K562 (cell line): ENCODE data around the gene CDSN. TPM values are rescaled to one million over a fixed set of nuclear protein-coding genes. Genes with fewer than 3 reads are reported as not detected.

Experiments used
- ATAC-seq: fragments of 200-7000 bp; cut with Tn5 transposase; 3 replicates; pipeline ENCODE4 v1.9.1; 2020; ENCODE audit warnings: moderate library complexity
- BruUV-seq: library from RNA; stranded (reverse); fragments of 400-500 nt; replicated peaks from 2 replicates; lab custom pipeline; 2021; lab: Mats Ljungman, UMichigan
- CTCF ChIA-PET: fragments of 300-600 bp; formaldehyde crosslinking; extraction: SDS; loops from one replicate; lab custom pipeline; 2021; ENCODE audit warnings: low intra/inter-chr PET ratio; lab: Yijun Ruan, JAX
- POLR2A ChIA-PET: fragments of 300-600, 350-650 bp; sonication (Branson Sonifier 250); formaldehyde crosslinking; extraction: SDS; loops from one replicate; lab custom pipeline; 2021; ENCODE audit warnings: antibody characterized with exemption, inconsistent platforms; lab: Yijun Ruan, JAX
- DNase-seq, 4 experiments: peaks; one replicate each; pipeline versions ENCODE4 v3.0.0 to v3.0.0-alpha.2; 2011 to 2018; ENCODE audit warnings: low spot score in 3 of 4, mixed read lengths in 3 of 4; ENCODE audit errors: extremely low read depth in 1 of 4
- FAIRE-seq: peaks from 2 replicates; lab custom pipeline; 2011; peaks lifted over from hg19 to GRCh38; lab: Jason Lieb, UNC
- H2AFZ ChIP-seq: 2 replicates; pipeline ENCODE4 v1.6.0; 2011; ENCODE audit warnings: low read depth, low read length, control low read depth, inconsistent platforms
- H3K27ac ChIP-seq: fragments of 200-600 bp; 3 replicates; pipeline ENCODE4 v1.8.0; 2011; ENCODE audit warnings: low read depth, mild to moderate bottlenecking, control low read depth, inconsistent platforms, low read length, moderate library complexity, mixed read lengths; ENCODE audit errors: extremely low read depth
- H3K27me3 ChIP-seq, 2 experiments: fragments of 300-600 bp in 1 of 2; 2 replicates in 1 of 2; 3 replicates in 1 of 2; pipeline versions ENCODE4 v1.6.0 to v1.8.0; 2011; ENCODE audit warnings: inconsistent platforms in 2 of 2, low read length in 2 of 2, mild to moderate bottlenecking in 1 of 2, mixed read lengths in 1 of 2, moderate library complexity in 1 of 2; ENCODE audit not compliant: control insufficient read depth in 2 of 2, insufficient read depth in 2 of 2
- H3K36me3 ChIP-seq: fragments of 300-600 bp; 3 replicates; pipeline ENCODE4 v1.8.0; 2011; ENCODE audit warnings: mild to moderate bottlenecking, low read length, inconsistent platforms; ENCODE audit not compliant: control insufficient read depth, insufficient read depth
- H3K4me1 ChIP-seq, 2 experiments: fragments of 200-600 bp in 1 of 2; replicated peaks in 1 of 2; 2 replicates in 1 of 2; 3 replicates in 1 of 2; pipeline versions ENCODE4 v1.5.1 to v1.8.0; 2011; ENCODE audit warnings: inconsistent platforms in 2 of 2, low read length in 2 of 2, mild to moderate bottlenecking in 1 of 2, mixed read lengths in 1 of 2, moderate library complexity in 1 of 2; ENCODE audit not compliant: control insufficient read depth in 2 of 2, insufficient read depth in 2 of 2
- H3K4me2 ChIP-seq: 2 replicates; pipeline ENCODE4 v1.6.1; 2011; ENCODE audit warnings: low read length, control low read depth, inconsistent platforms, mixed read lengths; ENCODE audit not compliant: insufficient read depth
- H3K4me3 ChIP-seq: fragments of 200-600 bp; sonication (generic), shearing (Covaris generic); 2 replicates; pipeline ENCODE4 v1.5.1; 2016; ENCODE audit warnings: control low read depth, inconsistent platforms
- H3K79me2 ChIP-seq: fragments of 200-600 bp; 3 replicates; pipeline ENCODE4 v1.8.0; 2011; ENCODE audit warnings: low read length, inconsistent platforms; ENCODE audit not compliant: control insufficient read depth, insufficient read depth
- H3K9ac ChIP-seq, 2 experiments: 2 replicates each; pipeline versions ENCODE4 v1.6.0 to v1.6.1; 2011; ENCODE audit warnings: low read depth in 2 of 2, low read length in 2 of 2, control low read depth in 1 of 2, inconsistent platforms in 1 of 2, mild to moderate bottlenecking in 1 of 2, mixed read lengths in 1 of 2; ENCODE audit not compliant: insufficient read depth in 1 of 2
- H3K9me1 ChIP-seq: one replicate; pipeline ENCODE4 v1.6.0; 2011; ENCODE audit warnings: inconsistent platforms, mild to moderate bottlenecking, low read length, moderate library complexity; ENCODE audit not compliant: control insufficient read depth, insufficient read depth
- H3K9me3 ChIP-seq: replicated peaks from 2 replicates; pipeline ENCODE4 v1.5.1; 2011; ENCODE audit warnings: low read depth, low read length, inconsistent platforms; ENCODE audit not compliant: control insufficient read depth, insufficient read depth
- H4K20me1 ChIP-seq: replicated peaks from 2 replicates; pipeline ENCODE4 v1.6.1; 2011; ENCODE audit warnings: low read length, inconsistent platforms, mixed read lengths; ENCODE audit not compliant: control insufficient read depth, insufficient read depth
- AFF1 ChIP-seq, 2 experiments: fragments of 450-650 bp; IDR thresholded peaks; 2 replicates each; pipeline ENCODE4 v1.6.1; 2018; ENCODE audit warnings: mild to moderate bottlenecking in 2 of 2, low read depth in 1 of 2; ENCODE audit not compliant: partially characterized antibody in 2 of 2
- ASH1L ChIP-seq: fragments of 450-650 bp; IDR thresholded peaks from 2 replicates; pipeline ENCODE4 v1.6.1; 2018; ENCODE audit warnings: borderline replicate concordance, mild to moderate bottlenecking, low read depth; ENCODE audit not compliant: partially characterized antibody
- CBFB ChIP-seq: sonication (generic); formaldehyde crosslinking; IDR thresholded peaks from 2 replicates; pipeline ENCODE4 v1.4.0; 2020; ENCODE audit warnings: mild to moderate bottlenecking, missing genetic modification reagents
- ESRRA ChIP-seq: fragments of 450-650 bp; IDR thresholded peaks from 2 replicates; pipeline ENCODE4 v1.6.1; 2014; ENCODE audit warnings: low read depth, mild to moderate bottlenecking, moderate library complexity, borderline replicate concordance
- FOXJ3 ChIP-seq: sonication (generic); formaldehyde crosslinking; IDR thresholded peaks from 2 replicates; pipeline ENCODE4 v1.4.0; 2020; ENCODE audit warnings: mild to moderate bottlenecking, missing genetic modification reagents
- HNRNPK ChIP-seq: fragments of 200-400 bp; formaldehyde crosslinking; IDR thresholded peaks from one replicate; pipeline ENCODE4 v1.6.1; 2018; ENCODE audit warnings: mild to moderate bottlenecking, low read depth, low read length; ENCODE audit not compliant: poor library complexity, severe bottlenecking
- KDM1A ChIP-seq, 2 experiments: fragments of 450-650 bp; IDR thresholded peaks; 2 replicates each; pipeline ENCODE4 v1.6.1; 2016; ENCODE audit warnings: mild to moderate bottlenecking in 2 of 2
- KLF10 ChIP-seq: fragments of 250-450 bp; sonication (Bioruptor Pico); IDR thresholded peaks from 2 replicates; pipeline ENCODE4 v1.6.1; 2021; ENCODE audit warnings: matching md5 sums
- MECOM ChIP-seq: fragments of 250-450 bp; sonication (Bioruptor Pico); IDR thresholded peaks from 2 replicates; pipeline ENCODE4 v1.8.0; 2022; ENCODE audit warnings: inconsistent platforms
- NR3C1 ChIP-seq: sonication (generic); formaldehyde crosslinking; IDR thresholded peaks from 2 replicates; pipeline ENCODE4 v1.8.1; 2022; ENCODE audit warnings: missing genetic modification reagents
- PTRF ChIP-seq: fragments of 450-650 bp; IDR thresholded peaks from 2 replicates; pipeline ENCODE4 v1.6.1; 2016; ENCODE audit warnings: mild to moderate bottlenecking, missing genetic modification characterization, missing compliant biosample characterization
- TAF15 ChIP-seq: fragments of 200-400 bp; formaldehyde crosslinking; IDR thresholded peaks from 2 replicates; pipeline ENCODE4 v1.6.1; 2017; ENCODE audit warnings: mild to moderate bottlenecking, low read depth, low read length, moderate library complexity
- TARDBP ChIP-seq: fragments of 450-650 bp; IDR thresholded peaks from 2 replicates; pipeline ENCODE4 v1.6.1; 2016
- WGBS: fragments of 100-300 bp; shearing (Covaris generic); methylation state at CpG from one replicate; pipeline ENCODE4 v1.1.6; 2016; ENCODE audit warnings: low coverage, mixed read lengths; ENCODE audit not compliant: insufficient coverage; ENCODE audit errors: missing lambda C conversion rate; 5-methylcytosine and 5-hydroxymethylcytosine counted together
- in situ Hi-C: fragments of 300-500 bp; cut with MboI; formaldehyde crosslinking; loops from 4 replicates; pipeline ENCODE4 v1.15.0; 2018; ENCODE audit warnings: inconsistent platforms, mixed read lengths
- intact Hi-C: fragments of 100-400 bp; cut with micrococcal nuclease; formaldehyde crosslinking; loops from 2 replicates; pipeline ENCODE4 v1.14.2; 2022
- polyA plus RNA-seq, 8 experiments: library from polyadenylated mRNA; depleted of rRNA in 4 of 8; stranded (reverse) in 5 of 8; unstranded in 3 of 8; fragments of >200 nt; fragmentation: Nextera tagmentation in 2 of 8; fragmentation: Illumina TruSeq in 1 of 8; extraction: Ambion mirVana in 2 of 8; extraction: Trizol in 1 of 8; gene quantifications; 2 replicates each; pipeline versions ENCODE4 v1.2.1 to v1.2.3, GENCODE V29; 2011 to 2014; ENCODE audit warnings: inconsistent platforms in 1 of 8, missing spikeins in 1 of 8
- total RNA-seq, 7 experiments: library from RNA; depleted of rRNA in 6 of 7; stranded (reverse); fragments of >200 nt in 6 of 7; fragmentation: Illumina TruSeq in 2 of 7; extraction: Trizol in 2 of 7; gene quantifications; 2 replicates each; pipeline versions ENCODE4 v1.2.1 to v1.2.3, GENCODE V29; 2011 to 2021; ENCODE audit warnings: low replicate concordance in 1 of 7
- TF ChIP-seq, protein P1 (sequence below): sonication (generic); formaldehyde crosslinking; IDR thresholded peaks from 2 replicates; pipeline ENCODE4 v1.8.0; 2022; ENCODE audit warnings: mild to moderate bottlenecking, missing genetic modification reagents, borderline replicate concordance
- TF ChIP-seq, protein P2 (sequence below): fragments of 450-650 bp; formaldehyde crosslinking; IDR thresholded peaks from 2 replicates; pipeline ENCODE4 v1.4.0; 2020; ENCODE audit warnings: mild to moderate bottlenecking, moderate library complexity

CDSN gene
- total and polyA plus RNA-seq, 9 of the 15 experiments (the other 6 are each of a cell fraction or from before 2014, with no cell fraction given) = not detected

DNA sequence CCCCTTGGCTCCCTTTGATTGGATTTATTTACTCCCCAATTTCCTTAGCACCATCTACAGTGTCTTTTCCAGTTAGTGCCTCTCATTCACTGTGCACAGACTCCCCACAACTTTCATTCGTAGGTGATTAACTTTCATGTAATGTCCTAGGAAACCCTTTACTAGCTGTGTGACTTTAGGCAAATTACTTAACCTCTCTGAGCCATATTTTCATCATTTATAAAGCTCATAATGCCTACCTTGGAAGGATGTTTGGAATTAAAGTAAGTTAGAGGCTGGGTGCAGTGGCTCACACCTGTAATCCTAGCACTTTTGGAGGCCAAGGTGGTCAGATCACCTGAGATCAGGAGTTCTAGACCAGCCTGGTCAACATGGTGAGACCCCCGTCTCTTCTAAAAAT, 28.0 kb downstream of the CDSN start (continued):
- TF ChIP-seq KDM1A (IDR thresholded peaks at IDR 0.05) (peak; percentile 77 to 85), ESRRA (0 out of 2 replicates have a peak, but pooled peaks have one; percentile 15)

DNA sequence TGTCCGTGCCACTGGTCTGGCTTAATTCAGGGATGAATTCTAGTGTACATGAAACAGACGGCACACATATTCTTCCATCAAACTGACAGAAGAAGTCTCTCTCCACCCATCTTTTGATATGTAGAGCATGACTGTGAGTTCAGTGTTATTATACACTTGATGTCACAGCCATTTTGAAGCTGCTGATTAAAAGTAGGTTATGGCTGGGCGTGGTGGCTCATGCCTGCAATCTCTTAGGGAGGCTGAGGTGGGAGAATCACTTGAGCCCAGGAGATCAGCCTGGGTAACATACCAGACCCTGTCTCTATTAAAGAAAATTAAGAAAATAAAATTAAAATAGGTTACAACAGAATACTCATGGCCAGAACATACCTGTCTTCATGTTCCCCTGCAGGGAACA, 28.6 kb downstream of the CDSN start:
- DNase-seq = no peak
- Histone ChIP-seq H3K4me1 (peaks cover 0 to 10% of the 10 kb centered on the region in 2 experiments; a peak in 4 of 5 replicates), H3K4me3 (no peak overlapping the region), H4K20me1 (no peaks in the 10 kb centered on the region), H3K9ac (no peak overlapping the region), H3K9me3 (no peaks in the 10 kb centered on the region), H3K4me2 (no peak overlapping the region), H3K36me3 (no peaks in the 10 kb centered on the region), H3K79me2 (no peaks in the 10 kb centered on the region), H3K9me1 (no peaks in the 10 kb centered on the region), H2AFZ (peak overlapping the region; percentile 61; the same call in 1 of the 2 replicates), H3K27ac (no peak overlapping the region), H3K27me3 (peaks cover 0 to 13% of the 10 kb centered on the region in 2 experiments; a peak in 2 of 5 replicates)
- ATAC-seq = no peak
- POLR2A ChIA-PET = interaction anchor here (0.6 to 1.0 kb wide), 5 partner anchors 8 to 434 kb away, joined by 3 read pairs; partner anchors contain the start of gene C6orf15
- no peak for FAIRE-seq
- 14% methylated on average over 3 of the region's 3 CpGs for WGBS
- in situ Hi-C loops (no loop called here), intact Hi-C loops (no loop called here)
- no TSS peak for BruUV-seq
- TF ChIP-seq TARDBP = no peak
- TF ChIP-seq, protein P1, sequence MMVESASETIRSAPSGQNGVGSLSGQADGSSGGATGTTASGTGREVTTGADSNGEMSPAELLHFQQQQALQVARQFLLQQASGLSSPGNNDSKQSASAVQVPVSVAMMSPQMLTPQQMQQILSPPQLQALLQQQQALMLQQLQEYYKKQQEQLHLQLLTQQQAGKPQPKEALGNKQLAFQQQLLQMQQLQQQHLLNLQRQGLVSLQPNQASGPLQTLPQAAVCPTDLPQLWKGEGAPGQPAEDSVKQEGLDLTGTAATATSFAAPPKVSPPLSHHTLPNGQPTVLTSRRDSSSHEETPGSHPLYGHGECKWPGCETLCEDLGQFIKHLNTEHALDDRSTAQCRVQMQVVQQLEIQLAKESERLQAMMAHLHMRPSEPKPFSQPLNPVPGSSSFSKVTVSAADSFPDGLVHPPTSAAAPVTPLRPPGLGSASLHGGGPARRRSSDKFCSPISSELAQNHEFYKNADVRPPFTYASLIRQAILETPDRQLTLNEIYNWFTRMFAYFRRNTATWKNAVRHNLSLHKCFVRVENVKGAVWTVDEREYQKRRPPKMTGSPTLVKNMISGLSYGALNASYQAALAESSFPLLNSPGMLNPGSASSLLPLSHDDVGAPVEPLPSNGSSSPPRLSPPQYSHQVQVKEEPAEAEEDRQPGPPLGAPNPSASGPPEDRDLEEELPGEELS (CRISPR knock-in tag) = no peak
- TF ChIP-seq MECOM (CRISPR knock-in tag) = no peak
- TF ChIP-seq FOXJ3 (CRISPR knock-in tag) = no peak
- no peak for TF ChIP-seq ASH1L
- TF ChIP-seq TAF15 = no peak
- no peak for TF ChIP-seq KLF10
- TF ChIP-seq HNRNPK = no peak
- no peak for TF ChIP-seq CBFB (CRISPR knock-in tag)
- TF ChIP-seq NR3C1 (CRISPR knock-in tag) = no peak
- no peak for TF ChIP-seq AFF1 (IDR thresholded peaks at IDR 0.05; ENCODE audit: low read depth in 1 of 2, partially characterized antibody in 2 of 2)
- no peak for TF ChIP-seq PTRF
- TF ChIP-seq, protein P2, sequence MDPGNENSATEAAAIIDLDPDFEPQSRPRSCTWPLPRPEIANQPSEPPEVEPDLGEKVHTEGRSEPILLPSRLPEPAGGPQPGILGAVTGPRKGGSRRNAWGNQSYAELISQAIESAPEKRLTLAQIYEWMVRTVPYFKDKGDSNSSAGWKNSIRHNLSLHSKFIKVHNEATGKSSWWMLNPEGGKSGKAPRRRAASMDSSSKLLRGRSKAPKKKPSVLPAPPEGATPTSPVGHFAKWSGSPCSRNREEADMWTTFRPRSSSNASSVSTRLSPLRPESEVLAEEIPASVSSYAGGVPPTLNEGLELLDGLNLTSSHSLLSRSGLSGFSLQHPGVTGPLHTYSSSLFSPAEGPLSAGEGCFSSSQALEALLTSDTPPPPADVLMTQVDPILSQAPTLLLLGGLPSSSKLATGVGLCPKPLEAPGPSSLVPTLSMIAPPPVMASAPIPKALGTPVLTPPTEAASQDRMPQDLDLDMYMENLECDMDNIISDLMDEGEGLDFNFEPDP (CRISPR knock-in tag) = no peak
- CTCF ChIA-PET = no interaction called here
